GM18907 (cell line): Measurements from ENCODE around the gene RSBN1L.
"Not testable (repeated sequence)": the region's sequence is repeated elsewhere in the genome, so short reads cannot be mapped to it uniquely, and the experiment has no call there.

Experiments used
- ATAC-seq: cut with Tn5 transposase; IDR thresholded peaks from one replicate; pipeline ENCODE4 v1.9.1; 2021; ENCODE audit warnings: mild to moderate bottlenecking, moderate library complexity; ENCODE audit not compliant: unreplicated experiment

Gene RSBN1L

GRCh38 chr7:77687100-77687746 lies 9.0 kb upstream of the RSBN1L start:
- ATAC-seq = no peak

GRCh38 chr7:77687747-77688144 lies 8.5 kb upstream of the RSBN1L start:
- no peak for ATAC-seq

GRCh38 chr7:77690289-77690688 lies 6.0 kb upstream of the RSBN1L start:
- no peak for ATAC-seq

GRCh38 chr7:77691892-77692491 lies 4.3 kb upstream of the RSBN1L start:
- no peak for ATAC-seq

- ATAC-seq = no peak
Observed at GRCh38 chr7:77693830-77694583, 2.3 kb upstream of the RSBN1L start.

- peak; percentile 32 for ATAC-seq
Observed at GRCh38 chr7:77696643-77697534, 630 bp downstream of the RSBN1L start.

- peak; percentile 15 for ATAC-seq
Observed at GRCh38 chr7:77697535-77697831, 1.2 kb downstream of the RSBN1L start.

- no peak for ATAC-seq
Observed at GRCh38 chr7:77698042-77698625, 1.9 kb downstream of the RSBN1L start.

- peak; percentile 37 for ATAC-seq
Observed at GRCh38 chr7:77699056-77699455, 2.8 kb downstream of the RSBN1L start.

GRCh38 chr7:77702513-77702912 lies 6.3 kb downstream of the RSBN1L start:
- ATAC-seq = no peak

GRCh38 chr7:77702968-77703472 lies 6.8 kb downstream of the RSBN1L start:
- ATAC-seq = no peak

- not testable (repeated sequence) for ATAC-seq
Observed at GRCh38 chr7:77703669-77704068, 7.4 kb downstream of the RSBN1L start.

GRCh38 chr7:77707504-77707992 lies 11.3 kb downstream of the RSBN1L start:
- ATAC-seq = no peak

GRCh38 chr7:77710067-77710466 lies 13.8 kb downstream of the RSBN1L start:
- ATAC-seq = no peak

GRCh38 chr7:77710861-77711260 lies 14.6 kb downstream of the RSBN1L start:
- no peak for ATAC-seq

- ATAC-seq = no peak
Observed at GRCh38 chr7:77714195-77714594, 17.9 kb downstream of the RSBN1L start.

- ATAC-seq = not testable (repeated sequence)
Observed at GRCh38 chr7:77714931-77715330, 18.7 kb downstream of the RSBN1L start.

GRCh38 chr7:77716804-77717203 lies 20.5 kb downstream of the RSBN1L start:
- no peak for ATAC-seq

GRCh38 chr7:77717566-77717965 lies 21.3 kb downstream of the RSBN1L start:
- not testable (repeated sequence) for ATAC-seq

GRCh38 chr7:77727527-77727926 lies 31.3 kb downstream of the RSBN1L start:
- ATAC-seq = no peak
